Measurements from ENCODE around the gene LIM2.
A peak's percentile ranks its signal among the peaks of the same experiment; 100 is the strongest.

Gene LIM2

DNA sequence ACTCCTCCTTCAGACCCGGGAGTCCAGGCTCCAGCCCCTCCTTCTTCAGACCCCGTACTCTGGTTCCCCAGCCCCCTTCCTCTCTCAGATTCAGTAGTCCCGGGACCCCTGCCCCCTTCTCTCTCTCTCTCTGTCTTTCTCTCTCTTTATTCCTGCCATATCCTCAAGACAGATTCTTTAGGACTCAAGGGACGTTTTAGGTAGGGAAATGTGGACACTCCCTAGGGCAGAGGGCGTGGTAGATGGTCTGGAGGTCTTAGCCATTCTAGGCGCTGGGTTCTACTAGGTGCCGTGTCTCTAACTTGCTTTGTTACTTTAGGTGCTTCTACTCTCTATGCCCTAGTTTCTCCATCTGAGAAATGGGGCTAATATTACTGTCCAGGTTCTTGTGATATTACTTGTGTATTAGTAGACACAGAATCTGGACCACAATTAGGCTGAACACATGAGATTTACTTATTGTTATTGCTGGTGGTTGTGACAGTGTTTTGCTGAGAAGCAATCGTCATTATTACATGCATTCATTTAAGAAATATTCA lies 3.4 kb upstream of the LIM2 start:
- Histone ChIP-seq H3K27me3 (ENCODE audit: control insufficient read depth, insufficient read depth, low read length) (no peaks in the 10 kb centered on the region), H3K4me1 (ENCODE audit: control insufficient read depth, insufficient read depth, low read length) (peaks cover 4% of the 10 kb centered on the region), H3K9ac (ENCODE audit: low read length) (no peak overlapping the region), H3K36me3 (ENCODE audit: control insufficient read depth, insufficient read depth, low read length) (no peaks in the 10 kb centered on the region), H3K27ac (ENCODE audit: low read depth, low read length) (no peak overlapping the region), H3K4me3 (ENCODE audit: low read length) (no peak overlapping the region)

DNA sequence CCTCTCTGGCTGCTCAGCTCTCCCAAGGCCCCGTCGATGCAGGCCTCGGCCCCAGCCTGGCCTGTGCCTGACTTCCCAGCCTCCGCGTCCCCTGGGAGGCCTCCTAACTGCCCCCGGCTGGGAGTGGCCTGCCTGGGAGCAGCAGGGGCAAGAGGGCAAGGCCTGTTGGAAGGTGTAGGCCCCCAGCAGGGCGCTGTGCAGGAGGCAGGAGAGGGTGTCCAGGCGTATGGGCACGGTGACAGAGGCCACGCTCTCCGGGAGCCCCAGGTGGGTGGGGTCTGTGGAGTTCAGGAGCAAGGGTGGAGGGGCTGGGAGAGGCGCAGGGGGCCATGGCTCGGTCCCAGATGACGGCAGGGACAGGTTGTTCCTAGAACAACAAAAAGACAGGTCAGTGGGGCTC lies 1.4 kb upstream of the LIM2 start:
- Histone ChIP-seq H3K9ac (ENCODE audit: low read length) (no peak overlapping the region), H3K4me3 (ENCODE audit: low read length) (no peak overlapping the region), H3K4me1 (ENCODE audit: control insufficient read depth, insufficient read depth, low read length) (no peaks in the 10 kb centered on the region), H3K27me3 (ENCODE audit: control insufficient read depth, insufficient read depth, low read length) (no peaks in the 10 kb centered on the region), H3K36me3 (ENCODE audit: control insufficient read depth, insufficient read depth, low read length) (no peaks in the 10 kb centered on the region), H3K27ac (ENCODE audit: low read depth, low read length) (no peak overlapping the region)

DNA sequence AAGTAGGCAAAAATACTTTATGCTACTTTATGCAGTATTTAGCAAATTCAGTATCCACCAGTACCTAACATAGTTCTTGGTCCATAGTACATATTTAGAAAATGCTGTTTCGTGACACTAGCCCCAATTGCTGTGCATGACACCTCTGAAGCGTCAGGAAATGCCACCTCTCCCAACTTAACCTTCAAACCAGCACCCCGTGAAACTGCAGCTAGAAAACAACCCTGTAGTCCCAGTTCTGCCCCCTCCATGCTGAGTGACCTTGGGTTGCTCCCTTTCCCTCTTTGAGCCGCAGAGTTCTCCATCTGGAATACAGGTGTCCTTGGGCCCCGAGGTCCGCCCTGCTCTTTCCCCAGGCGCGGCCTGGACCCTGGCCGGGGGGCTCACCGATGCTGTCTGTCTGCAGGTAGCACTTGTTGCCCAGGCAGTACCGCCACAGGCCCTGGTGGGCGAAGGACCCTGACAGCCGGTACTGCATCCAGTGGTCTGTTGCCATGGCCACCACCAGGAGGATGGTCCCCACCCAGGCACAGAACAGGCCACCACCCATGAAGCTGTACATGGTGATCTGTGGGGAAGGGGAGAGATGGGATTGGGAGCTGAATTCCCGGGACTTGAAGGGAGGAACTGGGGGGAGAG lies 773 bp downstream of the LIM2 start:
- no peak overlapping the region for H3K27ac ChIP-seq (ENCODE audit: low read depth, low read length)
- no peak overlapping the region for H3K4me3 ChIP-seq (ENCODE audit: low read length)
- H3K4me1 ChIP-seq (ENCODE audit: control insufficient read depth, insufficient read depth, low read length): no peaks in the 10 kb centered on the region
- no peak overlapping the region for H3K9ac ChIP-seq (ENCODE audit: low read length)
- no peaks in the 10 kb centered on the region for H3K27me3 ChIP-seq (ENCODE audit: control insufficient read depth, insufficient read depth, low read length)
- H3K36me3 ChIP-seq (ENCODE audit: control insufficient read depth, insufficient read depth, low read length): no peaks in the 10 kb centered on the region

DNA sequence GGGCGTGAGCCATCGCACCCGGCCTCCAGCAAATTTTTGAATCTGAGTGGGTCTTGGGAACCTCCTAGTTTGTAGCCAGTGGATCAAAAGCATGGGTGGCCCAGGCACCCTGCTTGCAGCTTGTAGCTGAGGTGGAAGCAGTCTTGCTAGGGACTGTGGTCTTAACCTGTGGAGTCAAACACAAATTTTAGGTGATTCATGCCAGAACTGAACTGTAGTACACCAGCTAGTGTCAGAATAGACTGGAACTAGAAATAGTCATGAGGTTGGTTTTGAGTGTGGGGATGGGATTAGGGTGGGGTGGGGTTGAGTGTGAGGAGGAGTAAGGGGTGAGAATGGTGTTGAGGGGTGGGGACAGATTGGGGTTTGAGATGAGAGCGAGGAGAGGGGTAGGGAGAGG lies 5.8 kb downstream of the LIM2 start:
- no peak overlapping the region for H3K27ac ChIP-seq (ENCODE audit: low read depth, low read length)
- no peaks in the 10 kb centered on the region for H3K27me3 ChIP-seq (ENCODE audit: control insufficient read depth, insufficient read depth, low read length)
- no peaks in the 10 kb centered on the region for H3K36me3 ChIP-seq (ENCODE audit: control insufficient read depth, insufficient read depth, low read length)
- H3K4me1 ChIP-seq (ENCODE audit: control insufficient read depth, insufficient read depth, low read length): no peaks in the 10 kb centered on the region
- no peak overlapping the region for H3K9ac ChIP-seq (ENCODE audit: low read length)
- no peak overlapping the region for H3K4me3 ChIP-seq (ENCODE audit: low read length)

DNA sequence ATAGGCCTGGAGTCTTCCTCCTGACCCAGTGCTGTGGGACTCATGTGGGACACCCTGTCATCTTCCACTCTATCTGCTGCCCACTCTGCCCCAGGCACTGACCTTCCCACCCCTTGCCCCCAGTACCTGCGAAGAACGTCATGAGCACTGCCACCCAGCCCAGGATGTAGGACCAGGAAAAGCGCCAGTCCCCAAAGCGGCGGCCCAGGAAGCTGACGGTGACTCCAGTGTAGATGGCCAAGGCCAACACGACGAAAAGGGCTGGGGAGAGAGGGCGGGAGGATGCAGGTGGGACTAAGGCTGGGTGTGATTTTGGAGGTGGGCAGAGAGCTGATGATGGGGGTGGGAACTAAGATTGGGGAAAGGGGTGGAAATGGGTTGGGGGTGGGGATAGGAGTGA lies 7.4 kb downstream of the LIM2 start:
- Histone ChIP-seq H3K4me3 (ENCODE audit: low read length) (no peak overlapping the region), H3K4me1 (ENCODE audit: control insufficient read depth, insufficient read depth, low read length) (no peaks in the 10 kb centered on the region), H3K27ac (ENCODE audit: low read depth, low read length) (no peak overlapping the region), H3K9ac (ENCODE audit: low read length) (no peak overlapping the region), H3K36me3 (ENCODE audit: control insufficient read depth, insufficient read depth, low read length) (no peaks in the 10 kb centered on the region), H3K27me3 (ENCODE audit: control insufficient read depth, insufficient read depth, low read length) (no peaks in the 10 kb centered on the region)

DNA sequence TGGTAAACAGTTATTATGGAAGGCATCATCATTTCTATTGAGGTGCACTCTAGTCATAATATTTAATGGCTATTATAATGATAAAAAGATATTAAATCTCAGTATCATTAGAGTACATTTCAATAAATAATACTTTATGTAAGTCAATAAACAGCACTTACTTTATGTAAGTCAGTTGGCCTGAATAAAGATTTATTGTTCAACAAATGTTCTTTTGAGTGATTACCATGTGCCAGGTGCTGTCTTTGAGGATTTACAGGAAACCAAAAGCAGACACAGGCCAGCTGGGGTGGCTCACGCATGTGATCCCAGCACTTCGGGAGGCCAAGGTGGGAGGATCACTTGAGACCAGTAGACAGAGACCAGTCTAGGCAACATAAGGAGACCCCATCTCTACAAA lies 10.4 kb downstream of the LIM2 start:
- no peaks in the 10 kb centered on the region for H3K36me3 ChIP-seq (ENCODE audit: control insufficient read depth, insufficient read depth, low read length)
- no peak overlapping the region for H3K9ac ChIP-seq (ENCODE audit: low read length)
- H3K27ac ChIP-seq (ENCODE audit: low read depth, low read length): no peak overlapping the region
- H3K4me1 ChIP-seq (ENCODE audit: control insufficient read depth, insufficient read depth, low read length): no peaks in the 10 kb centered on the region
- H3K4me3 ChIP-seq (ENCODE audit: low read length): no peak overlapping the region
- H3K27me3 ChIP-seq (ENCODE audit: control insufficient read depth, insufficient read depth, low read length): no peaks in the 10 kb centered on the region

DNA sequence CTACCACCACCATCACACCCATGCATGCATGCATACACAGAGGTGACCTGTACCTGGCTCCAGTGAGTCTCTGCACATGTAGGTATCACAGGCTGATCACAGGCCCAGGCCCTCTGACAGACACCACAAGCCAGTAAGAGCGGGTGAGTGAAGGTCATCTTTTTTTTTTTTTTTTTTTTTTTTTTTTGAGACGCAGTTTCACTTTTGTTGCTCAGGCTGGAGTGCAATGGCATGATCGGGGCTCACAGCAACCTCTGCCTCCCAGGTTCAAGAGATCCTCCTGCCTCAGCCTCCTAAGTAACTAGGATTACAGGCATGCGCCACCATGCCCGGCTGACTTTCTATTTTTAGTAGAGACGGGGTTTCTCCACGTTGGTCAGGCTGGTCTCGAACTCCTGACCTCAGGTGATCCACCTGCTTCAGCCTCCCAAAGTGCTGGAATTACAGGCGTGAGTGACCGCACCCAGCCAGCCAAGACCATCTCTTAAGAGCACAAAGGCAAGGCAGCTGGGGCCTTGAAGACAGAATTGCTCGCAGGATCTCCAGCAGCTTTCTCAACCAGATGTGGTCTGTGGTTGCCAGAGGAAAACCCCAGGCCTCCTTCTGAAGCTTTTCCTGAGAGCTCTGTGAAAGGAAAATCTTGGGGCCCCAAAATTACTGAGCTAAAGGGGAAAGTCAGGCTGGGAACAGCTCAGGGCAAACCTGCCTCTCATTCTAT lies 12.1 kb downstream of the LIM2 start:
- Histone ChIP-seq H3K27ac (ENCODE audit: low read depth, low read length) (no peak overlapping the region), H3K9ac (ENCODE audit: low read length) (no peak overlapping the region), H3K27me3 (ENCODE audit: control insufficient read depth, insufficient read depth, low read length) (no peaks in the 10 kb centered on the region), H3K4me3 (ENCODE audit: low read length) (no peak overlapping the region), H3K36me3 (ENCODE audit: control insufficient read depth, insufficient read depth, low read length) (no peaks in the 10 kb centered on the region), H3K4me1 (ENCODE audit: control insufficient read depth, insufficient read depth, low read length) (no peaks in the 10 kb centered on the region)

DNA sequence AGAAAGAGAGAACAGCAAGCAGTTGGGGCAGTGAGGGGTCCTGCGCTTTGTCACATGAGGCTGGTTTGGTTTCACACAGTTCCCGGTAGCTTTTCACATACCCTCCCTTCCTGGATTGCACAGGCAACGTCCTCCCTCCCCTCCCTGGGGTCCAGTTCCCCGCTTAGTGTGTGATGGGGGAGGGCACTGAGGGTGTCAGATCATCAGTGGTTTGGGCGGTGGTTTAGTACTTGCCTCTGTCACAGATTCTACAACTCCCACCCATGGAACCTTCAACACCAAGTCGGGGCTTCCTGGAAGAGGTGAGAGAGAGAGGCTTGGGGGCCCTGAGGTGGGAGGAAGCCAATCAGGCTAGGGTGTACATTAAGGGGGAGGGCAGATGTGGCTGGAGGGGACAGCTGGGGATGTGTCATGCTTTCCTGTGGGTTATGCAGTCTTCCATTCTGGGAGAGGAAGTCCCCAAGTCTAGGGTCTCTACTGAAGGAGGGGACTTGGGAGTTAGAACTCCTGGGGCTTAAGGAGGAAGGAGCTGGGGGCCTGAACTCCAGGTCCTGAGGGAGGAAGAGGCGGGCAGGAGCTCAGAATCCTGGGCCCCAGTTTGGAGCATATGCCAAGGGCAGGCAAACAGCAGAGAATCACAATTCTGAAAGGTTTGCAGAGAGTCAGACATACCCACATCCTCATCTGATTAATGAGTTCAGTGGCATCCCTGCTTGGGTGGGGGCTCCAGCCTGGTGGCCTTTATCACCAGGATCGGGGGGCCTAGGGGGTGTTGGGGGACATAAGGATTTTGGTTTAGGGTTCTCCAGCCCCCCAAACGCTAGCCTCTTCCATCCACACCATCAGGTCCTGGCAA lies 14.9 kb downstream of the LIM2 start, which contains the start of gene NKG7:
TSS of gene NKG7 (minus strand) at position 6 of the 856 bp plus-strand sequence. CDS start 119 bp downstream, outside the sequence.
- Histone ChIP-seq H3K27ac (ENCODE audit: low read depth, low read length) (no peak within 1 kb of the TSS), H3K36me3 (ENCODE audit: control insufficient read depth, insufficient read depth, low read length) (no peaks in the 10 kb centered on the region), H3K9ac (ENCODE audit: low read length) (no peak within 1 kb of the TSS), H3K27me3 (ENCODE audit: control insufficient read depth, insufficient read depth, low read length) (no peaks in the 10 kb centered on the region), H3K4me1 (ENCODE audit: control insufficient read depth, insufficient read depth, low read length) (no peaks in the 10 kb centered on the region), H3K4me3 (ENCODE audit: low read length) (peak within 1 kb of the TSS; percentile 2)

DNA sequence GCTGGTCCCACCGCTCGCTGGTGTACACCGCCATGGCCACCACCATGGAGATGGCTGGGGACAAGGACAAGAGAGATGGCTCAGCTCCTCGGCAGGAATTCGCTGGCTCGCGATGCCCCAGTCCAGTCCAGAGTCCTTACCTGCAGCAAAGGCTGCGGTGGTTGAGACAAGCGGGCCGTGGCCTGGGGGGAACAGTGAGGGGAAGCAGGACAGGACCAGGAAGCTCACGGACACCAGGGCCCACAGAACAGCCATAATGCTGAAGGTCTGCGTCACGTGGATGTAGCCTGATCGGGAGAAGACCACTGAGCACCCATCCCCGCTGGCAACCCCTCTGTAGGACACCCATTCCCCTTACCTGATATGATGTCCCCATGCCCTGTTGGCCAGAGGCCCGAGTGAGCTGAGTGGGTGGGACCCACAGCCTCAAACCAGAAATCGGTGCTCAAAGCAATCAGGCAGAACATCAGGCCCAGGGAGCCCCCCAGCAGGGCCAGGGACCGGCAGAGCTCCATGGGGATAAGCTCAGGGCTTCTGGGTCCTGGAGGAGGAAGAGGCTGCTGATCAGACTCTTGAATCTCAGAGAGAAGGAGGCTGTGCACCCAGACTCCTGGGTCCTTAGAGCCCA lies 15.6 kb downstream of the LIM2 start:
- no peaks in the 10 kb centered on the region for H3K4me1 ChIP-seq (ENCODE audit: control insufficient read depth, insufficient read depth, low read length)
- H3K27me3 ChIP-seq (ENCODE audit: control insufficient read depth, insufficient read depth, low read length): no peaks in the 10 kb centered on the region
- H3K9ac ChIP-seq (ENCODE audit: low read length): no peak overlapping the region
- H3K4me3 ChIP-seq (ENCODE audit: low read length): peak overlapping the region; percentile 2
- H3K27ac ChIP-seq (ENCODE audit: low read depth, low read length): no peak overlapping the region
- H3K36me3 ChIP-seq (ENCODE audit: control insufficient read depth, insufficient read depth, low read length): no peaks in the 10 kb centered on the region

DNA sequence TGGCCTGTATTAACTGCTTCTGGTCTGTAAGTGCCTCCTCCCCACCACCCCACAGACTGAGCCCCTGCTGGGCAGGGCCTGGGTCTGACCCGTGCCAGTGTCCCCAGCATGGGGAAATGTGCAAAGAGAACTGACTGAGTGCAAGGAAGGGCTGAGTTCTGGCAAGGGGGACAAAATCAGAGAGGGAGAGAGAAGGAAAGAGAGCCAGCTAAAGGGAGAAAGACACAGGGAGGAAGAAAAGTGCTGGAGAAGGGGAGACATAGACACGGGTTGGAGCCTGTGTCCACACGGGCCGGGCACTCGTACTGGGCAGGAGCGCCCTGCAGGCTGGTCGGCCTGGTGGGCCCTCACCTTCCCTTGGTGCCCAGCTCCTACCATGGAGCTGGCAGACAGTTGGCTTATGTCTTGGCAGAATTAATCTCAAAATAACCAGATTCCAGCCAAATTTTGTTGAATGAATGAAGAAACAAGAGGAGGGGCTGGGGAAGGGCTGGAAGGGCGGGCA lies 16.5 kb downstream of the LIM2 start:
- H3K9ac ChIP-seq (ENCODE audit: low read length): no peak overlapping the region
- H3K27ac ChIP-seq (ENCODE audit: low read depth, low read length): no peak overlapping the region
- H3K4me3 ChIP-seq (ENCODE audit: low read length): no peak overlapping the region
- H3K27me3 ChIP-seq (ENCODE audit: control insufficient read depth, insufficient read depth, low read length): no peaks in the 10 kb centered on the region
- peaks cover 3% of the 10 kb centered on the region for H3K4me1 ChIP-seq (ENCODE audit: control insufficient read depth, insufficient read depth, low read length)
- no peaks in the 10 kb centered on the region for H3K36me3 ChIP-seq (ENCODE audit: control insufficient read depth, insufficient read depth, low read length)

DNA sequence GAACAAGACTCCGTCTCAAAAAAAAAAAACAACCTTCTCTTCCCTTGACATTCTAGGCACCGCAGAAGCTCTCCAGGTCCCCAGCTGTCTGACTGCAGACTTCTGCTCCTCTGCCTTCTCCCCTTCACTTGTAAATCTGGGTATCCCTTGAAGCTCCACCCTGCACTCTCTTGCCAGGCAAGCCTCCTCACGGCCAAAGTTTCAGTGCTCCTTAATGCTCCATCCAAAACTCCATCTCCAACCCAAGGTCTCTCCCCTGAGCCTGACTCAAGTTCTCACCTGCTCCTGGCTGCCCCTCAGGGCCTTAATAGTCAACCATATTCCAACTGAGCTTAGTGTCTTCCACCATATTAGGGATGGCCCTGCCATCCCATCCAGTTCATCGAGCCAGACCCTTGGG lies 17.5 kb downstream of the LIM2 start:
- peaks cover 8% of the 10 kb centered on the region for H3K4me1 ChIP-seq (ENCODE audit: control insufficient read depth, insufficient read depth, low read length)
- H3K9ac ChIP-seq (ENCODE audit: low read length): no peak overlapping the region
- no peaks in the 10 kb centered on the region for H3K27me3 ChIP-seq (ENCODE audit: control insufficient read depth, insufficient read depth, low read length)
- no peak overlapping the region for H3K4me3 ChIP-seq (ENCODE audit: low read length)
- H3K27ac ChIP-seq (ENCODE audit: low read depth, low read length): no peak overlapping the region
- no peaks in the 10 kb centered on the region for H3K36me3 ChIP-seq (ENCODE audit: control insufficient read depth, insufficient read depth, low read length)

All from rectal smooth muscle tissue (tissue), 1 donor.